RWPE1 (cell line): ENCODE measurements around the gene ZFYVE19.
A peak's percentile ranks its signal among the peaks of the same experiment; 100 is the strongest.

Experiments
- CTCF ChIA-PET: fragments of 350-600 bp; sonication (Branson Sonifier 250); formaldehyde crosslinking; extraction: SDS; loops from one replicate; lab custom pipeline; 2021; lab: Yijun Ruan, JAX
- POLR2A ChIA-PET: fragments of 400-600 bp; formaldehyde crosslinking; extraction: SDS; loops from one replicate; lab custom pipeline; 2020; ENCODE audit warnings: antibody characterized with exemption; ENCODE audit not compliant: low non-redundant PET; lab: Yijun Ruan, JAX
- DNase-seq: peaks from one replicate; pipeline ENCODE4 v3.0.0; 2012; ENCODE audit warnings: low spot score
- H3K27ac ChIP-seq: fragments of 450-650 bp; 2 replicates; pipeline ENCODE4 v1.5.1; 2017
- TF ChIP-seq, protein P1 (sequence below): fragments of 450-650 bp; conservative IDR thresholded peaks from 2 replicates; pipeline ENCODE4 v1.5.1; 2017; ENCODE audit warnings: low read depth, mild to moderate bottlenecking

The ZFYVE19 gene

DNA sequence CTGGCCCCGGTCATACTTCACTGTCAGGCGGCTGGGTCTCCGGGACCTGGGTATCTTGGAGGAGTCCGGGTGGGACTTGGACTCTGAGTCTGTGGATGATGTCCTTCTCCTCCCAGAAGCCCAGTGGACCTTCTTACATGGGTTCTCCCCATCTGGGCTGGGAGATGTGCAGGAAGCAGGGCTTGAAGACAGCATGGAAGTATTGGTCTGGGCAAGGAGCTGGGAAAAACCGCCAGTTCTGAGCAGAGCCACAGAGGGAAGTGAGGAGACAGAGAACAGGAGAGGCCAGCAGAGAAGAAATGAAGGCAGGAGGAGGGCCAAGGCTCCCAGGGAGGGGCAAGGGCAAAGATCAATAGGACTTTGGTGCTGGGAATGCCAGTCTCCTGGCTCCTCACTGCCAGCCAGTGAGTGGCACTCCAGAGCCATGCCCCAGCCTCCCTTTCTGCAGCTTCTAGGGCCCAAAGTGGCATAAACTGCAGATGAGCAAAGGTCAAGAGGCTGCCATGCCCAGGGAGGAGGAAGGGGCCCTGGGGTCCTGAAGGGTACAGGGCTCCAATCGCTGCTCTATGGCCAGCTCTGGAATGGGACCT is 21.7 kb downstream of the ZFYVE19 start, which contains the start of gene PPP1R14D:
TSS of gene PPP1R14D (minus strand) at position 262 of the 590 bp plus-strand sequence. CDS start at position 195, 67 bp downstream.
- no peak for DNase-seq
- TF ChIP-seq, protein P1, sequence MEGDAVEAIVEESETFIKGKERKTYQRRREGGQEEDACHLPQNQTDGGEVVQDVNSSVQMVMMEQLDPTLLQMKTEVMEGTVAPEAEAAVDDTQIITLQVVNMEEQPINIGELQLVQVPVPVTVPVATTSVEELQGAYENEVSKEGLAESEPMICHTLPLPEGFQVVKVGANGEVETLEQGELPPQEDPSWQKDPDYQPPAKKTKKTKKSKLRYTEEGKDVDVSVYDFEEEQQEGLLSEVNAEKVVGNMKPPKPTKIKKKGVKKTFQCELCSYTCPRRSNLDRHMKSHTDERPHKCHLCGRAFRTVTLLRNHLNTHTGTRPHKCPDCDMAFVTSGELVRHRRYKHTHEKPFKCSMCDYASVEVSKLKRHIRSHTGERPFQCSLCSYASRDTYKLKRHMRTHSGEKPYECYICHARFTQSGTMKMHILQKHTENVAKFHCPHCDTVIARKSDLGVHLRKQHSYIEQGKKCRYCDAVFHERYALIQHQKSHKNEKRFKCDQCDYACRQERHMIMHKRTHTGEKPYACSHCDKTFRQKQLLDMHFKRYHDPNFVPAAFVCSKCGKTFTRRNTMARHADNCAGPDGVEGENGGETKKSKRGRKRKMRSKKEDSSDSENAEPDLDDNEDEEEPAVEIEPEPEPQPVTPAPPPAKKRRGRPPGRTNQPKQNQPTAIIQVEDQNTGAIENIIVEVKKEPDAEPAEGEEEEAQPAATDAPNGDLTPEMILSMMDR: no peak
- ChIA-PET POLR2A (interaction anchor here (1.2 kb wide), 1 partner anchor 14 kb away, joined by 4 read pairs; no protein-coding TSS in a partner anchor), CTCF (interaction anchor here (0.6 to 1.6 kb wide), 2 partner anchors 16 to 66 kb away, joined by 3 to 6 read pairs; partner anchors contain the start of gene VPS18)
- H3K27ac ChIP-seq: no peak within 1 kb of the TSS

- H3K27ac ChIP-seq: no peak overlapping the region
- POLR2A ChIA-PET: no interaction called here
- CTCF ChIA-PET: interaction anchor here (1.6 kb wide), 1 partner anchor 65 kb away, joined by 6 read pairs; the partner anchor contains the start of gene VPS18
- TF ChIP-seq, protein P1: no peak
- DNase-seq: no peak
Observed at GRCh38 chr15:40829115-40829514, 22.2 kb downstream of the ZFYVE19 start.

- no peak for DNase-seq
- CTCF ChIA-PET: no interaction called here
- H3K27ac ChIP-seq: no peak overlapping the region
- POLR2A ChIA-PET: no interaction called here
- TF ChIP-seq, protein P1: no peak
Observed at GRCh38 chr15:40830884-40831283, 24.0 kb downstream of the ZFYVE19 start.

- no peak overlapping the region for H3K27ac ChIP-seq
- POLR2A ChIA-PET: no interaction called here
- CTCF ChIA-PET: interaction anchor here (1.2 kb wide), 1 partner anchor 85 kb away, joined by 8 read pairs; no protein-coding TSS in a partner anchor
- TF ChIP-seq, protein P1: no peak
- DNase-seq: no peak
Observed at GRCh38 chr15:40831861-40832260, 25.0 kb downstream of the ZFYVE19 start.

- TF ChIP-seq, protein P1: no peak
- CTCF ChIA-PET: interaction anchor here (0.5 to 1.2 kb wide), 4 partner anchors 10 to 1059 kb away, joined by 3 to 8 read pairs (median 4); no protein-coding TSS in a partner anchor
- peak overlapping the region; percentile 24; the same call in 1 of the 2 replicates for H3K27ac ChIP-seq
- POLR2A ChIA-PET: no interaction called here
- no peak for DNase-seq
Observed at GRCh38 chr15:40832903-40833302, 26.0 kb downstream of the ZFYVE19 start.

DNA sequence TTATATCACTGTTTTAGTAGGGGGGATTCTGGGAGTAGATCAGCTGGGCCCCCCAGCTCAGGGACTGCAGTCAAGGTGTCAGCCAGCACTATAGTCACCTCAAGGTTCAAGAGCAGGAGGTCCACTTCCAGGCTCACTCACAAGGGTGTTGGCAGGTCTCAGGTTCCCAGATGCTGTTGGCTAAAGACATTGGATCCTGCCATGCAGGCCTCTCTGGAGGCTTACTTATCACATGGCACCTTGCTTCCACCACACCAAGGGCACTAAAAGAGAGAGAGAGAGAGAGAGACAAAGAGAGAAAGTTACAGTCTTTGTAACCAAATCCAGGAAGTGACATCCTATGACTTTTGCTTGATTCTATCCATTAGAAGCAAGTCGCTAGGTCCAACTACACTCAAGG is 29.1 kb downstream of the ZFYVE19 start:
- H3K27ac ChIP-seq: peak overlapping the region; percentile 71
- TF ChIP-seq, protein P1: no peak
- ChIA-PET CTCF (interaction anchor here (0.8 kb wide), 1 partner anchor 60 kb away, joined by 4 read pairs; no protein-coding TSS in a partner anchor), POLR2A (no interaction called here)
- DNase-seq: no peak
